GM23338 (cell line): Measurements from ENCODE around the gene MITF. TPM values are rescaled to one million over a fixed set of nuclear protein-coding genes. Genes with fewer than 3 reads are reported as not detected.

Experiments used
- ATAC-seq: fragments of 200-7000 bp; cut with Tn5 transposase; 3 replicates; pipeline ENCODE4 v1.9.1; 2020
- DNase-seq: peaks from one replicate; pipeline ENCODE4 v3.0.0-alpha.2; 2015; ENCODE audit warnings: low spot score
- H2AFZ ChIP-seq: fragments of 200-600 bp; sonication (generic); 2 replicates; pipeline ENCODE4 v1.8.0; 2016; ENCODE audit warnings: antibody characterized with exemption, mild to moderate bottlenecking, moderate library complexity
- H3F3A ChIP-seq: fragments of 200-600 bp; sonication (generic); replicated peaks from 2 replicates; pipeline ENCODE4 v1.8.0; 2017; ENCODE audit warnings: antibody characterized with exemption, mixed run types, low read depth
- H3K27ac ChIP-seq: fragments of 200-600 bp; sonication (generic); 2 replicates; pipeline ENCODE4 v1.6.1; 2016; ENCODE audit warnings: low read depth
- H3K27me3 ChIP-seq: fragments of 200-600 bp; sonication (generic); 2 replicates; pipeline ENCODE4 v1.8.0; 2016; ENCODE audit warnings: mild to moderate bottlenecking, mixed run types, moderate library complexity; ENCODE audit not compliant: insufficient read depth
- H3K36me3 ChIP-seq: fragments of 200-600 bp; sonication (generic); 2 replicates; pipeline ENCODE4 v1.8.0; 2016; ENCODE audit warnings: mild to moderate bottlenecking; ENCODE audit not compliant: insufficient read depth
- H3K4me1 ChIP-seq: fragments of 200-600 bp; sonication (generic); 2 replicates; pipeline ENCODE4 v1.8.0; 2016; ENCODE audit warnings: mild to moderate bottlenecking, moderate library complexity; ENCODE audit not compliant: insufficient read depth
- H3K4me2 ChIP-seq: fragments of 200-600 bp; sonication (generic); 2 replicates; pipeline ENCODE4 v1.7.1; 2017; ENCODE audit warnings: mixed run types
- H3K4me3 ChIP-seq: fragments of 200-600 bp; sonication (generic); 2 replicates; pipeline ENCODE4 v1.6.1; 2016; ENCODE audit warnings: mixed run types
- H3K79me2 ChIP-seq: fragments of 200-600 bp; sonication (generic); replicated peaks from 2 replicates; pipeline ENCODE4 v1.8.0; 2017; ENCODE audit warnings: mild to moderate bottlenecking; ENCODE audit not compliant: insufficient read depth
- H3K9me2 ChIP-seq: fragments of 200-600 bp; sonication (generic); 2 replicates; pipeline ENCODE4 v1.8.0; 2017; ENCODE audit not compliant: insufficient read depth
- H4K20me1 ChIP-seq: fragments of 200-600 bp; sonication (generic); replicated peaks from 2 replicates; pipeline ENCODE4 v1.8.0; 2017; ENCODE audit warnings: mild to moderate bottlenecking; ENCODE audit not compliant: insufficient read depth
- H3K27ac Mint-ChIP-seq: 2 replicates; pipeline ENCODE4 v1.8.0; 2020; ENCODE audit warnings: inconsistent platforms, mild to moderate bottlenecking, moderate library complexity, mixed read lengths
- H3K27me3 Mint-ChIP-seq: 3 replicates; pipeline ENCODE4 v1.8.0; 2022; ENCODE audit warnings: low read depth, mild to moderate bottlenecking, moderate library complexity, mixed read lengths, inconsistent platforms; ENCODE audit not compliant: insufficient read depth, poor library complexity
- H3K36me3 Mint-ChIP-seq: 3 replicates; pipeline ENCODE4 v1.8.0; 2021; ENCODE audit warnings: low read depth, mild to moderate bottlenecking, inconsistent platforms, moderate library complexity, mixed read lengths
- H3K4me1 Mint-ChIP-seq: 3 replicates; pipeline ENCODE4 v1.8.0; 2020; ENCODE audit warnings: mild to moderate bottlenecking, inconsistent platforms, mixed read lengths
- H3K4me3 Mint-ChIP-seq: 3 replicates; pipeline ENCODE4 v1.8.0; 2021; ENCODE audit warnings: moderate library complexity, mild to moderate bottlenecking, inconsistent platforms, mixed read lengths
- H3K9me3 Mint-ChIP-seq: 3 replicates; pipeline ENCODE4 v1.8.0; 2020; ENCODE audit warnings: moderate library complexity, mild to moderate bottlenecking, inconsistent platforms, mixed read lengths
- EZH2phosphoT487 ChIP-seq: fragments of 200-600 bp; sonication (generic); IDR thresholded peaks from one replicate; pipeline ENCODE4 v1.8.1; 2018; ENCODE audit warnings: antibody characterized with exemption; ENCODE audit not compliant: unreplicated experiment
- JUNB ChIP-seq: IDR thresholded peaks from one replicate; pipeline ENCODE4 v1.6.1; 2016; ENCODE audit warnings: antibody characterized with exemption; ENCODE audit not compliant: unreplicated experiment
- STAT1 ChIP-seq: IDR thresholded peaks from one replicate; pipeline ENCODE4 v1.6.1; 2016; ENCODE audit warnings: antibody characterized with exemption; ENCODE audit not compliant: unreplicated experiment
- ZNF331 ChIP-seq: fragments of 250-450 bp; sonication (Bioruptor Pico); IDR thresholded peaks from 2 replicates; pipeline ENCODE4 v1.5.0; 2020; ENCODE audit warnings: low read depth, mild to moderate bottlenecking, moderate library complexity
- polyA plus RNA-seq: library from polyadenylated mRNA; unstranded; fragments of >200 nt; fragmentation: Nextera tagmentation; extraction: Ambion mirVana; gene quantifications from 2 replicates; pipeline ENCODE4 v1.2.1, GENCODE V29; 2016
- total RNA-seq: library from RNA; depleted of rRNA; stranded (reverse); fragments of >200 nt; shearing (Covaris generic); gene quantifications from 2 replicates; pipeline ENCODE4 v1.2.3, GENCODE V29; 2014
- TF ChIP-seq, protein P1 (sequence below): IDR thresholded peaks from one replicate; pipeline ENCODE4 v1.6.1; 2018; ENCODE audit warnings: antibody characterized with exemption; ENCODE audit not compliant: unreplicated experiment

The MITF gene
- total and polyA plus RNA-seq, 2 experiments from 2014 or later = 1.9 to 2.4 TPM

DNA sequence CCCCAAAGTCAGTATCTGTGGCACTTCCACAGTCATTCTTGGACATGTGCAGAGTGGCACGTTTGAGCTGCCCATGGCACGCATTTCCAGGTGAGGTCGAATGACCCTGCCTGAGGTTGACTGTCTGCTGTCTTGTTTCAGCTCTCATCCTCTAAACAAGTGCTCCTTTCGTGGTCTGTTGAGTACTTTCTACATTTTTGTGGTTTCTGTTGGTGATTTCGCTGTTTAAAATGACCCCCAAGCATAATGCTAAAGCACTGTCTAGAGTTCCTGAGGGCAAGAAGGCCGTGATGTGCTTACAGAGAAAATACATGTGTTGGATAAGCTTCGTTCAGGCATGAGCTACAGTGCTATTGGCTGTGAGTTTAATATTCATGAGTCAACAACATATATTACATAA, 220.3 kb downstream of the MITF start (continued):
- TF ChIP-seq, protein P1, sequence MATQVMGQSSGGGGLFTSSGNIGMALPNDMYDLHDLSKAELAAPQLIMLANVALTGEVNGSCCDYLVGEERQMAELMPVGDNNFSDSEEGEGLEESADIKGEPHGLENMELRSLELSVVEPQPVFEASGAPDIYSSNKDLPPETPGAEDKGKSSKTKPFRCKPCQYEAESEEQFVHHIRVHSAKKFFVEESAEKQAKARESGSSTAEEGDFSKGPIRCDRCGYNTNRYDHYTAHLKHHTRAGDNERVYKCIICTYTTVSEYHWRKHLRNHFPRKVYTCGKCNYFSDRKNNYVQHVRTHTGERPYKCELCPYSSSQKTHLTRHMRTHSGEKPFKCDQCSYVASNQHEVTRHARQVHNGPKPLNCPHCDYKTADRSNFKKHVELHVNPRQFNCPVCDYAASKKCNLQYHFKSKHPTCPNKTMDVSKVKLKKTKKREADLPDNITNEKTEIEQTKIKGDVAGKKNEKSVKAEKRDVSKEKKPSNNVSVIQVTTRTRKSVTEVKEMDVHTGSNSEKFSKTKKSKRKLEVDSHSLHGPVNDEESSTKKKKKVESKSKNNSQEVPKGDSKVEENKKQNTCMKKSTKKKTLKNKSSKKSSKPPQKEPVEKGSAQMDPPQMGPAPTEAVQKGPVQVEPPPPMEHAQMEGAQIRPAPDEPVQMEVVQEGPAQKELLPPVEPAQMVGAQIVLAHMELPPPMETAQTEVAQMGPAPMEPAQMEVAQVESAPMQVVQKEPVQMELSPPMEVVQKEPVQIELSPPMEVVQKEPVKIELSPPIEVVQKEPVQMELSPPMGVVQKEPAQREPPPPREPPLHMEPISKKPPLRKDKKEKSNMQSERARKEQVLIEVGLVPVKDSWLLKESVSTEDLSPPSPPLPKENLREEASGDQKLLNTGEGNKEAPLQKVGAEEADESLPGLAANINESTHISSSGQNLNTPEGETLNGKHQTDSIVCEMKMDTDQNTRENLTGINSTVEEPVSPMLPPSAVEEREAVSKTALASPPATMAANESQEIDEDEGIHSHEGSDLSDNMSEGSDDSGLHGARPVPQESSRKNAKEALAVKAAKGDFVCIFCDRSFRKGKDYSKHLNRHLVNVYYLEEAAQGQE = no peak
- TF ChIP-seq ZNF331 (CRISPR knock-in tag) = no peak
- no peak for TF ChIP-seq EZH2phosphoT487

DNA sequence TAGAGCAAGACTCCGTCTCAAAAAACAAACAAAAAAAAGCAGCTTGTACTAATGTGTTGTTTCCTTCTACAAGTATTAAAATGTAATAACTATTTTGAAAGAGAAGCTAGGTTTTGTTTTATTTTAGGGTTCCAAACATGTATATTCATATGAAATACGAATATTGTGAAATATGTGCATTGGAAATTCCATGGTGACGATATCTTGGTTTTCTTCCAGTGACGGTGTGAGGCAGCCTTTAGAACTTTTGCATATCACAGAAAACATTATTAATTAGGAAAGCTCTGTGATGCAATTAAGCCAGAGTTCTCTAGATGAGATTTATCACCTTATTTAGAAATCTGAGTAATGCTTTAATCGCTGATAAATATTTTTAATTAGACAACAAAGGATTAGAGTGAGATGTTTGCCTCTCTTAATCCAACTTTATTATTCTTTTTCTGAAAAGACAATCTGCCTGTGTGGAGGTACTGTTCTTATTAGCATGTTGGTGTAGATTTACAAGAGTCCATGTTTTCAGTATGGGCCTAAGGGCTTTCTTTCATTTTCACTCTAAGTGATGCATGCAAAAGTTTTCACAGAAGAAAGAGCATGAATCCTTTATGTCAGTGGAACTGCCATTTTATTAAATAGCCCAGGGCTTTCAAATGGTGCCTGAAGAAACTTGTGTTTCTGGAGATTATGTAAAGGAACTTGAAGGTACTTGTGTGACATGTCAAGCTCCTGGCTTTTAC, 222.6 kb downstream of the MITF start:
- no peak overlapping the region for H3K4me3 Mint-ChIP-seq
- no peaks in the 10 kb centered on the region for H3K9me3 Mint-ChIP-seq
- Histone ChIP-seq H3K27me3 (no peaks in the 10 kb centered on the region), H3K4me3 (no peak overlapping the region), H2AFZ (no peak overlapping the region), H3K36me3 (no peaks in the 10 kb centered on the region), H3K27ac (no peak overlapping the region), H4K20me1 (no peaks in the 10 kb centered on the region), H3K9me2 (no peaks in the 10 kb centered on the region), H3F3A (no peaks in the 10 kb centered on the region), H3K79me2 (no peaks in the 10 kb centered on the region), H3K4me2 (no peak overlapping the region), H3K4me1 (no peaks in the 10 kb centered on the region)
- ATAC-seq (no peak), DNase-seq (no peak)
- no peaks in the 10 kb centered on the region for H3K4me1 Mint-ChIP-seq
- TF ChIP-seq JUNB = no peak
- no peaks in the 10 kb centered on the region for H3K36me3 Mint-ChIP-seq
- H3K27ac Mint-ChIP-seq = no peak overlapping the region
- no peaks in the 10 kb centered on the region for H3K27me3 Mint-ChIP-seq

DNA sequence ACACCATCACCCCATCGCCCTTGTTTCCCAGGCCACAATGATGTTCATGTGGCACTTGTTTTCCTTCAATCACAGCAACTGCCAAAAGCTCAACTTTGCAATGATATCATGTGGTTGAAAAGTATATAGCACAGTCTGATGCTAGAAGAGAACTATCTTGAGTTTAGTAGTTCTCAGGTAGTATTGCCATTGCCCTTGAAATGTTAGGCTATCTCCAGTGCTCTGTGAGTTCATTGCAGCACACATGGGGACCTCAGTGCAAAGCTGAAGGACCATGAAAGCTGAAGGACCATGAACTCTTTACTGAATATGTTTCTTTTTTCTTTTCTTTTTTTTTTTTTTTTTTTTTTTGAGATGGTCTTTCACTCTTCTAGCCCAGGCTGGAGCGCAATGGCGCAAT, 224.4 kb downstream of the MITF start:
- no peaks in the 10 kb centered on the region for H3K9me3 Mint-ChIP-seq
- H3F3A ChIP-seq = no peaks in the 10 kb centered on the region
- DNase-seq (no peak), ATAC-seq (no peak)
- no peak overlapping the region for H3K4me2 ChIP-seq
- TF ChIP-seq STAT1 = no peak
- no peaks in the 10 kb centered on the region for H3K36me3 ChIP-seq
- H3K27me3 Mint-ChIP-seq = peaks cover 2% of the 10 kb centered on the region
- H2AFZ ChIP-seq = no peak overlapping the region
- no peaks in the 10 kb centered on the region for H3K36me3 Mint-ChIP-seq
- H3K27me3 ChIP-seq = no peaks in the 10 kb centered on the region
- H3K27ac Mint-ChIP-seq = no peak overlapping the region
- H3K4me3 Mint-ChIP-seq = no peak overlapping the region
- no peaks in the 10 kb centered on the region for H4K20me1 ChIP-seq
- no peaks in the 10 kb centered on the region for H3K4me1 Mint-ChIP-seq
- H3K9me2 ChIP-seq = no peaks in the 10 kb centered on the region
- no peaks in the 10 kb centered on the region for H3K79me2 ChIP-seq
- no peak overlapping the region for H3K27ac ChIP-seq
- no peaks in the 10 kb centered on the region for H3K4me1 ChIP-seq
- H3K4me3 ChIP-seq = no peak overlapping the region
